HEK293T (cell line): ENCODE results near the gene RNASEH1.

Experiments used
- CTCF ChIA-PET: fragments of 350-600 bp; formaldehyde crosslinking; extraction: SDS; loops from one replicate; lab custom pipeline; 2021; ENCODE audit warnings: antibody characterized with exemption, inconsistent platforms; lab: Yijun Ruan, JAX
- POLR2A ChIA-PET: fragments of 350-600 bp; formaldehyde crosslinking; extraction: SDS; loops from one replicate; lab custom pipeline; 2020; ENCODE audit warnings: antibody characterized with exemption, inconsistent platforms; lab: Yijun Ruan, JAX
- DNase-seq: peaks from one replicate; pipeline ENCODE4 v3.0.0; 2012; ENCODE audit warnings: mixed read lengths; ENCODE audit errors: extremely low spot score
- ARNT ChIP-seq: fragments of 450-650 bp; IDR thresholded peaks from 2 replicates; pipeline ENCODE4 v1.6.1; 2017; ENCODE audit warnings: mild to moderate bottlenecking
- BHLHE40 ChIP-seq: fragments of 450-650 bp; IDR thresholded peaks from 2 replicates; pipeline ENCODE4 v1.6.1; 2016; ENCODE audit warnings: mild to moderate bottlenecking, moderate library complexity, borderline replicate concordance
- CTBP1 ChIP-seq: fragments of 450-650 bp; IDR thresholded peaks from 2 replicates; pipeline ENCODE4 v1.6.1; 2016; ENCODE audit warnings: borderline replicate concordance
- ELF4 ChIP-seq: fragments of 450-650 bp; IDR thresholded peaks from 2 replicates; pipeline ENCODE4 v1.6.1; 2017; ENCODE audit warnings: antibody characterized with exemption
- FOXA1 ChIP-seq: fragments of 450-650 bp; IDR thresholded peaks from 2 replicates; pipeline ENCODE4 v1.6.1; 2016; ENCODE audit warnings: mild to moderate bottlenecking
- FOXK2 ChIP-seq: fragments of 450-650 bp; IDR thresholded peaks from 2 replicates; pipeline ENCODE4 v1.6.1; 2016; ENCODE audit warnings: mild to moderate bottlenecking
- FOXM1 ChIP-seq: fragments of 450-650 bp; IDR thresholded peaks from 2 replicates; pipeline ENCODE4 v1.6.1; 2017; ENCODE audit warnings: mild to moderate bottlenecking, borderline replicate concordance
- HDGF ChIP-seq: fragments of 450-650 bp; IDR thresholded peaks from 2 replicates; pipeline ENCODE4 v1.6.1; 2017; ENCODE audit warnings: antibody characterized with exemption, borderline replicate concordance
- L3MBTL2 ChIP-seq: fragments of 450-650 bp; conservative IDR thresholded peaks from 2 replicates; pipeline ENCODE4 v1.6.1; 2016; ENCODE audit warnings: mild to moderate bottlenecking
- LEF1 ChIP-seq: fragments of 450-650 bp; IDR thresholded peaks from 2 replicates; pipeline ENCODE4 v1.6.1; 2017; ENCODE audit warnings: mild to moderate bottlenecking, borderline replicate concordance
- NFRKB ChIP-seq: fragments of 450-650 bp; IDR thresholded peaks from 2 replicates; pipeline ENCODE4 v1.6.1; 2016; ENCODE audit warnings: mild to moderate bottlenecking, moderate library complexity
- PKNOX1 ChIP-seq: fragments of 450-650 bp; IDR thresholded peaks from 2 replicates; pipeline ENCODE4 v1.6.1; 2016
- SP1 ChIP-seq: fragments of 450-650 bp; IDR thresholded peaks from 2 replicates; pipeline ENCODE4 v1.6.1; 2017
- SUZ12 ChIP-seq: fragments of 450-650 bp; IDR thresholded peaks from 2 replicates; pipeline ENCODE4 v1.6.1; 2016; ENCODE audit warnings: mild to moderate bottlenecking
- TARDBP ChIP-seq: fragments of 450-650 bp; IDR thresholded peaks from 2 replicates; pipeline ENCODE4 v1.6.1; 2016
- ZNF384 ChIP-seq: fragments of 450-650 bp; IDR thresholded peaks from 2 replicates; pipeline ENCODE4 v1.6.1; 2016

Gene RNASEH1

GRCh38 chr2:3512086-3512485 lies 46.0 kb downstream of the RNASEH1 start:
- TF ChIP-seq ZNF384 (no peak), ARNT (no peak), HDGF (no peak), FOXA1 (no peak), ELF4 (no peak), FOXK2 (no peak), BHLHE40 (no peak)
- DNase-seq, result no peak
- CTCF ChIA-PET, result no interaction called here
- POLR2A ChIA-PET, result no interaction called here

GRCh38 chr2:3505771-3506170 lies 52.4 kb downstream of the RNASEH1 start:
- no peak for DNase-seq
- ChIA-PET POLR2A (interaction anchor here (0.8 kb wide), 1 partner anchor 13 kb away, joined by 4 read pairs; no protein-coding TSS in a partner anchor), CTCF (no interaction called here)
- TF ChIP-seq SUZ12, result no peak
- no peak for TF ChIP-seq HDGF
- TF ChIP-seq FOXK2, result no peak
- TF ChIP-seq CTBP1, result no peak
- no peak for TF ChIP-seq ELF4
- TF ChIP-seq SP1, result no peak
- no peak for TF ChIP-seq FOXA1
- no peak for TF ChIP-seq ARNT
- no peak for TF ChIP-seq TARDBP
- no peak for TF ChIP-seq NFRKB
- no peak for TF ChIP-seq ZNF384
- no peak for TF ChIP-seq PKNOX1
- TF ChIP-seq FOXM1, result no peak
- no peak for TF ChIP-seq BHLHE40
- no peak for TF ChIP-seq LEF1
- no peak for TF ChIP-seq L3MBTL2

GRCh38 chr2:3504741-3505140 lies 53.4 kb downstream of the RNASEH1 start:
- CTCF ChIA-PET, result no interaction called here
- POLR2A ChIA-PET, result no interaction called here
- no peak for DNase-seq
- TF ChIP-seq BHLHE40 (no peak), L3MBTL2 (no peak), HDGF (no peak)

GRCh38 chr2:3503483-3503882 lies 54.6 kb downstream of the RNASEH1 start:
- TF ChIP-seq ARNT, result no peak
- TF ChIP-seq PKNOX1, result no peak
- TF ChIP-seq SP1, result no peak
- TF ChIP-seq TARDBP, result no peak
- no peak for TF ChIP-seq L3MBTL2
- TF ChIP-seq ELF4, result no peak
- TF ChIP-seq FOXM1, result no peak
- no peak for TF ChIP-seq SUZ12
- no peak for TF ChIP-seq ZNF384
- TF ChIP-seq BHLHE40, result no peak
- TF ChIP-seq FOXA1, result no peak
- no peak for TF ChIP-seq FOXK2
- no peak for TF ChIP-seq CTBP1
- TF ChIP-seq LEF1, result no peak
- no peak for TF ChIP-seq HDGF
- CTCF ChIA-PET, result no interaction called here
- POLR2A ChIA-PET, result no interaction called here
- no peak for DNase-seq

- POLR2A ChIA-PET, result no interaction called here
Observed at GRCh38 chr2:3503046-3503445, 55.1 kb downstream of the RNASEH1 start.

GRCh38 chr2:3500326-3500899 lies 57.7 kb downstream of the RNASEH1 start:
- CTCF ChIA-PET, result no interaction called here
- POLR2A ChIA-PET, result no interaction called here
- TF ChIP-seq L3MBTL2, result no peak
- no peak for TF ChIP-seq CTBP1
- TF ChIP-seq TARDBP, result no peak
- TF ChIP-seq ZNF384, result no peak
- no peak for TF ChIP-seq HDGF
- no peak for TF ChIP-seq BHLHE40
- no peak for TF ChIP-seq FOXK2
- TF ChIP-seq LEF1, result no peak
- no peak for TF ChIP-seq FOXM1
- no peak for TF ChIP-seq FOXA1
- TF ChIP-seq SP1, result no peak
- TF ChIP-seq SUZ12, result no peak
- no peak for TF ChIP-seq PKNOX1
- TF ChIP-seq NFRKB, result no peak
- no peak for TF ChIP-seq ELF4
- no peak for TF ChIP-seq ARNT
- no peak for DNase-seq

More at GRCh38 chr2:3503046-3503445, 55.1 kb downstream of the RNASEH1 start:
- no peak for TF ChIP-seq FOXA1
- TF ChIP-seq CTBP1, result no peak
- no peak for TF ChIP-seq BHLHE40
- TF ChIP-seq PKNOX1, result no peak
- no peak for TF ChIP-seq HDGF
- no peak for TF ChIP-seq TARDBP
- TF ChIP-seq NFRKB, result no peak
- TF ChIP-seq LEF1, result no peak
- no peak for TF ChIP-seq ZNF384
- CTCF ChIA-PET, result no interaction called here
- DNase-seq, result no peak
